GM19035 (cell line): ENCODE data around the gene SMIM13.
"Not testable (repeated sequence)": the region's sequence is repeated elsewhere in the genome, so short reads cannot be mapped to it uniquely, and the experiment has no call there.

Experiments used
- ATAC-seq: cut with Tn5 transposase; IDR thresholded peaks from one replicate; pipeline ENCODE4 v1.9.1; 2021; ENCODE audit not compliant: unreplicated experiment

Gene SMIM13

GRCh38 chr6:11083491-11083890, 10.1 kb upstream of the SMIM13 start:
- no peak for ATAC-seq

- no peak for ATAC-seq
These were observed 9.7 kb upstream of the SMIM13 start for GRCh38 chr6:11083956-11084355.

- ATAC-seq, result no peak
These were observed 7.7 kb upstream of the SMIM13 start for GRCh38 chr6:11085758-11086435.

DNA sequence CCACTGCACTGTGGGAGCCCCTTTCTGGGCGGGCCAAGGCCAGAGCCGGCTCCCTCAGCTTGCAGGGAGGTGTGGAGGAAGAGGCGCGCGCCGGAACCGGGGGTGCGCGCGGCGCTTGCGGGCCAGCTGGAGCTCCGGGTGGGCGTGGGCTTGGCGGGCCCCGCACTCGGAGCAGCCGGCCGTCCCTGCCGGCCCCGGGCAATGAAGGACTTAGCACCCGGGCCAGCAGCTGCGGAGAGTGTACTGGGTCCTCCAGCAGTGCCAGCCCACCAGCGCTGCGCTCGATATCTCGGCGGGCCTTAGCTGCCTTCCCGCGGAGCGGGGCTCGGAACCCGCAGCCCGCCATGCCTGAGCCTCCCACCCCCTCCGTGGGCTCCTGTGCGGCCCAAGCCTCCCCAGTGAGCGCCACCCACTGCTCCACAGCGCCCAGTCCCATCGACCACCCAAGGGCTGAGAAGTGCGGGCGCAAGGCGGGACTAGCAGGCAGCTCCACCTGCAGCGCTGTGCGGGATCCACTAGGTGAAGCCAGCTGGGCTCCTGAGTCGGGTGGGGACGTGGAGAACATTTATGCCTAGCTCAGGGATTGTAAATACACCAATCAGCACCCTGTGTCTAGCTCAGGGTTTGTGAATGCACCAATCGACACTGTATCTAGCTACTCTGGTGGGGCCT, 6.4 kb upstream of the SMIM13 start:
- not testable (repeated sequence) for ATAC-seq

DNA sequence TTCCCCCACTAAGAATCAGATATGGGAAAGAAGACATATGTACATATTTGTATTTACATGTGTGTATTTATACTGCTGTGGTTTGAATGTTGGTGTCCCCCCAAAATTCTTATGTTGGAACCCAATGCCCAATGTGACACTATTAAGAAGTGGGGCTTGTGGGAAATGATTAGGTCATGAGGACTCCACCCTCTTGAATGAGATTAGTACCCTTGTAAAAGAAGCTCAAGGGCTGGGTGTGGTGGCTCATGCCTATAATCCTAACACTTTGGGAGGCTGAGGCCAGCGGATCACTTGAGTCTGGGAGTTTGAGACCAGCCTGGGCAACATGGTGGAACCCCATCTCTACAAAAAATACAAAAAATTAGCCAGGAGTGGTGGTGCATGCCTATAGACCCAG, 3.9 kb upstream of the SMIM13 start:
- ATAC-seq, result no peak

DNA sequence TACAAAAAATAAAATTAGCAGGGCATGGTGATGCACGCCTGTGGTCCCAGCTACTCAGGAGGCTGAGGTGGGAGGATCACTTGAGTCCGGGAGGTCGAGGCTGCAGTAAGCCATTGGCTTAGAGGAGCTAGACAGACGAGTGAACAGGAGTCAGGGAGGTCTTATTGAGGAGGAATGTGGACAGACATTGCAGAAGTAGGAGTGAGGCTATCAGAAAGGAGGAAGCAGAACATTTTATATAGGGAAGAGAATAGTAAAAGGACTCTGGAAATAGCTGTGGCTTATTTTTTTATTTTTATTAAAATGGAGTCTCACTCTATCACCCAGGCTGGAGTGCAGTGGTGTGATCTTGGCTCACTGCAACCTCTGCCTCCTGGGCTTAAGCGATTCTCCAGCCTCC, 2.5 kb upstream of the SMIM13 start:
- ATAC-seq, result not testable (repeated sequence)

DNA sequence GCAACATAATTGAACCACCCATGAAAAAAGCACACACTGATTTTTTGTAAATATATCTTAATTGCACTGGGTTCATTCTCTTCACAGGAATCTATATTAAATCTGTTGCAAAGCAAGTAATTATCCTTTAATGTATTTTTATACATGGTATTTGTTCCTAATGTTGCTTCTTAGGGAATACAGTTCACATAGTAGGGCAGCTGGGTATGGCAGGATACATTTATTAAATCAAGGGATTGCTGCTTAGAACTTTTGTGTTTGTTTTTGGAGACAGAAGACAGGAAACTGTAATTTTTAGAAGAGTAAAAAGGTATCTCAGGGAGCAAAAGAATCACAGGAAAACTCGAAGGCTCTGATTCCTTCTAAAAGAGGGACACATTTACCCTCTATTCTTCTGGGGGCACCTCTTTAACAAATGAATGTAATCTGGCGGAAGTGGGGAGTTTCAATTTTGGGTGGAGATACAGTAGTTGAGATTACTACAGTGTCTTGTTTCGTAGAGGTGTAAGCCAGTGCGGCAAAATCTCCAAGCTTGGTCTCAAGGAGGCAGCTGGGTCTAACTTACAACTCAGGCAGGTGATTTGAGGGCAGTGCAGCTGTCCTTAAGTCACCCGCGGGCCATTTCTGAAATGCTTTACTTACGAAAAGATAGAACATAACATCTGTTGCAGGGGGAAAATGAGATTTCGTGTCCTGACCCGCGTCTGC, 812 bp upstream of the SMIM13 start:
- ATAC-seq, result peak; percentile 33

GRCh38 chr6:11093376-11093625, 333 bp upstream of the SMIM13 start:
- ATAC-seq, result peak; percentile 23

GRCh38 chr6:11094411-11094851, 797 bp downstream of the SMIM13 start:
- peak; percentile 23 for ATAC-seq

DNA sequence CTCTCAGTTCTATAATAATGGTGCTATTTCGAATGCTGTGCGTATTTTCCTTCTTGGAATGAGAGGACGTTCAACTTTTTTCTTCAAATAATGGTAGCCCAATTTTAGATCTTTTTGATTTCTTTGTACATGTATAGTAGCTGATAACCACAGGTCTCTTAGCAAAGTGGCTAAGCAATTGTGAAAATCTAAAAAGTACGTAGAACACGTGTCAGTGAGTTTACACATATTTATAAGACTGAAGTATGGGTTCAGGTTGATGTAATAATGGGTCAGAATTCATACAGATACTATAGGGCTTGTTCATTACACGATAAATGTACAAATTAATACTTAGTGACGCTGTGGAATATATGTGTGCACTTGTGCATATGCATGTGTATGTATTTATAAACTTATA, 1.3 kb downstream of the SMIM13 start:
- no peak for ATAC-seq

- ATAC-seq, result no peak
These were observed 2.5 kb downstream of the SMIM13 start for GRCh38 chr6:11096109-11096508.

GRCh38 chr6:11097476-11097875, 3.8 kb downstream of the SMIM13 start:
- no peak for ATAC-seq

DNA sequence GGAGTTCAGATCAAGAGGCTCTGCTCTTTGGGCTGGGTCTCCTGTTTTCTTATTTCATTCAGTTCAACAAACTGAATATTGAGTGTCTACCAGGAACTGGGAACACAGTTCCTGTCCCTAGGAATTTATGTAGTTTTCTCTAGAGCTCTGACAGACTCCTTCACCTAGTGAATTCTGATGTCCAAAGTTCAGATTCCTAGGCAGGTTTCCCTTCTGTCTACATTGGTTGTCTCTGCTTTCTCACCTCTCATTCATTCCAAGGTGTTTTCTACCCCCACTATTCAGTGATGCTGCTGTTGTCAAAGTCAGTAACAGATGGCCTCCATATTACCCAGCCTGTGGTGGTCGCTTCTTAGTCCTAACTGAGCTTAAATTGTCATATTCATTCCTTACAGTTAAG, 4.4 kb downstream of the SMIM13 start:
- ATAC-seq, result no peak

DNA sequence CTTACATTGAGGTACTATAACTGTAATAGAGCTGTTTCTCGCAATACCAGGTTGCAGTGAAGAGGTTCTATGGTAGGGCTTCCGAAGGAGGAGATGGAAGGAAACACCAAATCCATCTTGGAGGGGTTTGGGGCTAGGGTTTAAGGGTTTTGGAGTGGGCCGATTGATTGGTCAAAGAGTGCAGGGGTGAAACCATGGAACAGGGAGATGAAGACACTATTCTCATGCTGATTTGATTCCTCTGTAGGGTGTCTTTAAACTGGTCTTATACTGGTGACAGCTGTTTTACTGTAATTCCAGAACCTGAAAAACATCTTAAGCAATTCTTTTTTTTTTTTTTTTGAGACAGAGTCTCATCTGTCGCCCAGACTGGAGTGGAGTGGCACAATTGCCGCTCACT, 7.8 kb downstream of the SMIM13 start:
- ATAC-seq, result no peak

GRCh38 chr6:11103065-11103464, 9.4 kb downstream of the SMIM13 start:
- ATAC-seq, result no peak

DNA sequence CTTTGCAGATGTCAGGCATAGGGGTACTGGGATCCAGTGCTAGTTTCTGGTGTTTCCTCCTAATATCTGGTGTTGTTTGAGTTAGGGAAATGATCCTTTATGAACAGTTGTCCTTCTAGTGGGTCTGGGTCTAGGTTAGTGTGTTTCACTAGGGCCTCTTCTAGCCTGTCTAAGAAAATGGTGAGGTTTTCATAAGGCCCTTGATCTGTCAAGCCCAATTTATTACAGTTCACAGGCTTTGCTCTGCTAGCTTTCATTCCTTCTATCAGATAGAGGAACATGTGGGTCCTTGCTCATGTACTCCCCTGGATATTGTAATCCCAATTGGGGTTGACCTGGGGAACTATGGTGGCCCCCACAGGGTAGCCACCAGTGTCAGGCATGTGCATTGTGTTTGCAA, 15.1 kb downstream of the SMIM13 start:
- ATAC-seq, result no peak

- ATAC-seq, result no peak
These were observed 17.5 kb downstream of the SMIM13 start, which contains the start of gene ERVFRD-1 for GRCh38 chr6:11110921-11111768. ERVFRD-1 (minus strand) TSS chr6:11111725; CDS start chr6:11105310, 6,415 bp downstream.

- ATAC-seq, result no peak
These were observed 18.3 kb downstream of the SMIM13 start for GRCh38 chr6:11111769-11112437.

GRCh38 chr6:11113038-11113437, 19.4 kb downstream of the SMIM13 start:
- ATAC-seq, result no peak

DNA sequence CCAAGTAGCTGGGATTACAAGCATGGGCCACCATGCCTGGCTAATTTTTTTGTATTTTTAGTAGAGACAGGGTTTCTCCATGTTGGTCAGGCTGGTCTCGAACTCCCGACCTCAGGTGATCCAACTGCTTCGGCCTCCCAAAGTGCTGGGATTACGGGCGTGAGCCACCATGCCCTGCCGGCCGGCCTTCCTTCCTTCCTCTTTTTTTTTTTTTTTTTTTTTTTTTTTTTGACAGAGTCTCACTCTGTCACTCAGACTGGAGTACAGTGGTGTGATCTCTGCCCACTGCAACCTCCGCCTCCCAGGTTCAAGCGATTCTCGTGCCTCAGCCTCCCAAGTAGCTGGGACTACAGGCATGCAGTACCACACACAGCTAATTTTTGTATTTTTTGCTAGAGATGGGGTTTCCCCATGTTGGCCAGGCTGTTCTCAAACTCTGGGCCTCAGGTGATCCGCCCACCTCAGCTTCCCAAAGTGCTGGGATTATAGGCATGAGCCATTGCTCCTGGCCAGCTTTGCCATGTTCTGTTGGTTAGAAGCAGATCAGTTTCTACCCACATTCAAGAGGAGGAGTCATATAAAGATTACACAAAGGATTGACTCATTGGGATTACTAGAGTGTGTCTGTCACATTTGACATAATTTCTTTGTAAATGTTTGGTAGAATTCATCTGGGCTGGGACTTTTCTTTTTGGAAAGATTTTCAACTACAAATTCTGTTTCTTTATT, 22.3 kb downstream of the SMIM13 start:
- ATAC-seq, result not testable (repeated sequence)
